ENCODE measurements around the gene SNIP1. TPM values are rescaled to one million over a fixed set of nuclear protein-coding genes. Genes with fewer than 3 reads are reported as not detected.
"Not testable (repeated sequence)": the region's sequence is repeated elsewhere in the genome, so short reads cannot be mapped to it uniquely, and the experiment has no call there.

The SNIP1 gene
- total RNA-seq, 1 donor from 2014 or later: 20.1 TPM

- Mint-ChIP-seq H3K27ac (ENCODE audit: unreplicated experiment) (no peak overlapping the region), H3K4me3 (ENCODE audit: unreplicated experiment) (no peak overlapping the region)
- DNase-seq: no peak
These were observed 8.9 kb upstream of the SNIP1 start for GRCh38 chr1:37562984-37563383.

GRCh38 chr1:37561133-37562132, 7.3 kb upstream of the SNIP1 start:
- peak overlapping the region; percentile 48 for H3K27ac Mint-ChIP-seq (ENCODE audit: unreplicated experiment)
- H3K36me3 Mint-ChIP-seq (ENCODE audit: unreplicated experiment): no peaks in the 10 kb centered on the region
- H3K27me3 Mint-ChIP-seq (ENCODE audit: unreplicated experiment): peaks cover 2% of the 10 kb centered on the region

More at GRCh38 chr1:37562984-37563383, 8.9 kb upstream of the SNIP1 start:
- H3K27me3 Mint-ChIP-seq (ENCODE audit: unreplicated experiment): peaks cover 2% of the 10 kb centered on the region
- no peaks in the 10 kb centered on the region for H3K36me3 Mint-ChIP-seq (ENCODE audit: unreplicated experiment)
- peaks cover 6% of the 10 kb centered on the region for H3K4me1 Mint-ChIP-seq (ENCODE audit: low read depth, unreplicated experiment)
- H3K9me3 Mint-ChIP-seq (ENCODE audit: unreplicated experiment): peaks cover 8% of the 10 kb centered on the region
- TF ChIP-seq CTCF (IDR thresholded peaks at IDR 0.05; ENCODE audit: partially characterized antibody, unreplicated experiment): no peak

GRCh38 chr1:37560401-37561132, 6.5 kb upstream of the SNIP1 start:
- no peak overlapping the region for H3K4me3 Mint-ChIP-seq (ENCODE audit: unreplicated experiment)
- no peaks in the 10 kb centered on the region for H3K36me3 Mint-ChIP-seq (ENCODE audit: unreplicated experiment)
- peaks cover 14% of the 10 kb centered on the region for H3K4me1 Mint-ChIP-seq (ENCODE audit: low read depth, unreplicated experiment)
- no peak for DNase-seq
- peaks cover 12% of the 10 kb centered on the region for H3K9me3 Mint-ChIP-seq (ENCODE audit: unreplicated experiment)
- no peak overlapping the region for H3K27ac Mint-ChIP-seq (ENCODE audit: unreplicated experiment)
- H3K27me3 Mint-ChIP-seq (ENCODE audit: unreplicated experiment): peaks cover 2% of the 10 kb centered on the region
- TF ChIP-seq CTCF (IDR thresholded peaks at IDR 0.05; ENCODE audit: partially characterized antibody, unreplicated experiment): no peak

More at GRCh38 chr1:37561133-37562132, 7.3 kb upstream of the SNIP1 start:
- TF ChIP-seq CTCF (IDR thresholded peaks at IDR 0.05; ENCODE audit: partially characterized antibody, unreplicated experiment): peak; percentile 48
- Mint-ChIP-seq H3K4me3 (ENCODE audit: unreplicated experiment) (peak overlapping the region; percentile 60), H3K4me1 (ENCODE audit: low read depth, unreplicated experiment) (peaks cover 14% of the 10 kb centered on the region), H3K9me3 (ENCODE audit: unreplicated experiment) (peaks cover 12% of the 10 kb centered on the region)
- peak; percentile 36 for DNase-seq

GRCh38 chr1:37559957-37560379, 5.9 kb upstream of the SNIP1 start:
- H3K4me1 Mint-ChIP-seq (ENCODE audit: low read depth, unreplicated experiment): peaks cover 14% of the 10 kb centered on the region
- not testable (repeated sequence) for H3K27ac Mint-ChIP-seq (ENCODE audit: unreplicated experiment); H3K4me3 Mint-ChIP-seq (ENCODE audit: unreplicated experiment); DNase-seq; H3K36me3 Mint-ChIP-seq (ENCODE audit: unreplicated experiment); H3K27me3 Mint-ChIP-seq (ENCODE audit: unreplicated experiment)
- peaks cover 12% of the 10 kb centered on the region for H3K9me3 Mint-ChIP-seq (ENCODE audit: unreplicated experiment)

GRCh38 chr1:37559080-37559479, 5.0 kb upstream of the SNIP1 start:
- Mint-ChIP-seq H3K4me3 (ENCODE audit: unreplicated experiment) (peak overlapping the region; percentile 7), H3K36me3 (ENCODE audit: unreplicated experiment) (no peaks in the 10 kb centered on the region), H3K4me1 (ENCODE audit: low read depth, unreplicated experiment) (peaks cover 14% of the 10 kb centered on the region), H3K27ac (ENCODE audit: unreplicated experiment) (no peak overlapping the region), H3K9me3 (ENCODE audit: unreplicated experiment) (peaks cover 12% of the 10 kb centered on the region), H3K27me3 (ENCODE audit: unreplicated experiment) (peaks cover 3% of the 10 kb centered on the region)
- no peak for TF ChIP-seq CTCF (IDR thresholded peaks at IDR 0.05; ENCODE audit: partially characterized antibody, unreplicated experiment)
- no peak for DNase-seq

All from glutamatergic neuron (in vitro differentiated cells).